ENCODE measurements around the gene PCBD2. TPM values are rescaled to one million over a fixed set of nuclear protein-coding genes. Genes with fewer than 3 reads are reported as not detected.

Gene PCBD2
- total and polyA plus RNA-seq, 7 donors: 4.2 to 10.8 (median 7.8) TPM

- H3K4me1 ChIP-seq: peaks cover 0 to 23% (median 16%) of the 10 kb centered on the region in 4 donors
- intact Hi-C loops (cut with DNase I): loop anchor here (1.0 kb wide), 2 partner anchors 28 to 31 kb away; partner anchors contain the start of gene PCBD2
Measured at GRCh38 chr5:134873987-134874830, 30.7 kb upstream of the PCBD2 start, which contains the start of gene TXNDC15. Gene TXNDC15 (plus strand): TSS chr5:134874371. CDS start chr5:134874428, 57 bp downstream.

DNA sequence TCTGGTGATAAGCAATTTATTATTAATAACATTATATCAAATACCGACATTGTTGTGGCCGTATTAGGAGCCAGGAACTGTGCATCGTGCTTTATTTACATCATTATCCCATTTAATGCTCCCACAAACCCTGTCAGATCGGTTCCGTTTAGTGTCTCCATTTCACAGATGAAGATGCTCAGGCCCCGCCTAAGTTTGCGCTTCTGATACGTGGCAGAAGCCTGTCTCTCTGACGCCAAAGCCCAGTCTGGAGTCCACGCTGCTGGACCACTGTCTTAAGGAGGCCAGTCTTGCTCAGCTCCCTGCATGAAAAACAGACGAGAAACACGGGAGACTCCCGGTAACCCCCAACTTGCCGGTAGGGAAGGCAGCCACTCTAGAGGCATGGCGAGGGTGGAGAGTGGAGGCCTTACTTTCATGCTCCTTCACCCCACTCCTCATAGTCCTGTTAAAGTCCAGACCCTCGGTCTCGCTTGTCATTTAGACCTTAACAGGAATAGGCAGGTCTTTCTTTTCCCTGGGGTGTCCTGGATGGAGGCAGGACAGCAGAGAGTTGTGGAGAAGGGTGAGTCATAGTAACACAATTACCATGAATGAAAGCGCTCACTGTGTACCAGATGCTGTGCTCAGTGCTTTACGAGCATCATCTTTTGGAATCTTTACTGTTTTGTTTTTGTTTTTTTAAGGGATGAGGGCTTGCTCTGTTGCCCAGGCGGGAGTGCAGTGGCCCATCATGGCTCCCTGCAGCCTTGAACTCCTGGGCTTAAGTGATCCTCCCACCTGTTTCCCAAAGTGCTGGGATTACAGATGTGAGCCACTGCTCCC is 29.9 kb upstream of the PCBD2 start:
- H3K4me1 ChIP-seq: peaks cover 0 to 23% (median 16%) of the 10 kb centered on the region in 4 donors
- intact Hi-C loops (cut with DNase I): loop anchor here (1.0 kb wide), 2 partner anchors 29 to 30 kb away; partner anchors contain the start of gene PCBD2
- TF ChIP-seq, protein P1, sequence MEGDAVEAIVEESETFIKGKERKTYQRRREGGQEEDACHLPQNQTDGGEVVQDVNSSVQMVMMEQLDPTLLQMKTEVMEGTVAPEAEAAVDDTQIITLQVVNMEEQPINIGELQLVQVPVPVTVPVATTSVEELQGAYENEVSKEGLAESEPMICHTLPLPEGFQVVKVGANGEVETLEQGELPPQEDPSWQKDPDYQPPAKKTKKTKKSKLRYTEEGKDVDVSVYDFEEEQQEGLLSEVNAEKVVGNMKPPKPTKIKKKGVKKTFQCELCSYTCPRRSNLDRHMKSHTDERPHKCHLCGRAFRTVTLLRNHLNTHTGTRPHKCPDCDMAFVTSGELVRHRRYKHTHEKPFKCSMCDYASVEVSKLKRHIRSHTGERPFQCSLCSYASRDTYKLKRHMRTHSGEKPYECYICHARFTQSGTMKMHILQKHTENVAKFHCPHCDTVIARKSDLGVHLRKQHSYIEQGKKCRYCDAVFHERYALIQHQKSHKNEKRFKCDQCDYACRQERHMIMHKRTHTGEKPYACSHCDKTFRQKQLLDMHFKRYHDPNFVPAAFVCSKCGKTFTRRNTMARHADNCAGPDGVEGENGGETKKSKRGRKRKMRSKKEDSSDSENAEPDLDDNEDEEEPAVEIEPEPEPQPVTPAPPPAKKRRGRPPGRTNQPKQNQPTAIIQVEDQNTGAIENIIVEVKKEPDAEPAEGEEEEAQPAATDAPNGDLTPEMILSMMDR (IDR thresholded peaks at IDR 0.05): no peak
- no peak for TF ChIP-seq EP300 (IDR thresholded peaks at IDR 0.05)
- peak in 3 of 4 donors; percentile 49 to 54 (median 52) for TF ChIP-seq POLR2AphosphoS5 (IDR thresholded peaks at IDR 0.05)
- no peak for TF ChIP-seq POLR2A (IDR thresholded peaks at IDR 0.05)
- H3K27ac ChIP-seq: peak overlapping the region; percentile 95 to 99 (median 96)
- 17 to 18% methylated on average over 20 of the region's 20 CpGs for WGBS, 2 donors
- H3K27me3 ChIP-seq: no peaks in the 10 kb centered on the region
- no peaks in the 10 kb centered on the region for H3K36me3 ChIP-seq
- H3K9me3 ChIP-seq: no peaks in the 10 kb centered on the region
- DNase-seq: peak; percentile 91
- H3K4me3 ChIP-seq: peak overlapping the region; percentile 57 to 88 (median 74)

More at GRCh38 chr5:134873987-134874830, 30.7 kb upstream of the PCBD2 start, which contains the start of gene TXNDC15:
- Histone ChIP-seq H3K27ac (peak within 1 kb of the TSS; percentile 95 to 99 (median 96)), H3K4me3 (peak within 1 kb of the TSS; percentile 57 to 88 (median 74)), H3K27me3 (no peaks in the 10 kb centered on the region), H3K36me3 (no peaks in the 10 kb centered on the region), H3K9me3 (no peaks in the 10 kb centered on the region)
- WGBS, 2 donors: 3 to 4% methylated on average over 79 of the region's 79 CpGs
- DNase-seq: peak; percentile 94
- peak; percentile 35 to 36 for TF ChIP-seq POLR2A (IDR thresholded peaks at IDR 0.05)
- TF ChIP-seq POLR2AphosphoS5 (IDR thresholded peaks at IDR 0.05): peak; percentile 56 to 89 (median 79)
- TF ChIP-seq, protein P1 (IDR thresholded peaks at IDR 0.05): no peak

DNA sequence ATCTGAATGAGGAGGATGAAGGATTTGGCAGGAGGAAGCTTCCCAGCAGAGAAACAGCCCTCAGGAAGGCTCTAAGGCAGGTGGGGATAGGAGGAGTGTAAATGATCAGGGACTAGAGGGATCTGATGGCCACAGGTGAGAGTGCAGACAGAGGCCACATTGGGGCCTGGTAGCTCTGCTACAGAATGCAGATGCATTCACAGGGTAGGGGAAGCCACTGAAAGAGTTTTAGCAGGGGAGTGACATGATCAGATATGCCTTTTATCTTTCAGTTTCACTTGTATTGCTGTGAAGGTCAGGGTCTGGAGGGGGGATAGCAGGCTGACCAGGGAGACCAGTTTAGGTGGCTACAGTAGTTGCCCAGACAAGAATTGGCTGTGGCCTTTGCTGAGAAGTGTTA is 27.8 kb upstream of the PCBD2 start:
- Histone ChIP-seq H3K36me3 (no peaks in the 10 kb centered on the region), H3K27ac (peak overlapping the region in 2 of 4 donors; percentile 3 to 6), H3K27me3 (no peaks in the 10 kb centered on the region), H3K4me3 (no peak overlapping the region), H3K4me1 (peaks cover 0 to 23% (median 16%) of the 10 kb centered on the region in 4 donors), H3K9me3 (no peaks in the 10 kb centered on the region)
- no peak for DNase-seq
- TF ChIP-seq POLR2A (IDR thresholded peaks at IDR 0.05) (no peak), POLR2AphosphoS5 (IDR thresholded peaks at IDR 0.05) (no peak), EP300 (IDR thresholded peaks at IDR 0.05) (no peak)
- TF ChIP-seq, protein P1 (IDR thresholded peaks at IDR 0.05): no peak
- intact Hi-C loops (cut with DNase I): no loop called here

- DNase-seq: no peak
- TF ChIP-seq EP300 (IDR thresholded peaks at IDR 0.05) (no peak), POLR2AphosphoS5 (IDR thresholded peaks at IDR 0.05) (no peak), POLR2A (IDR thresholded peaks at IDR 0.05) (no peak)
- TF ChIP-seq, protein P1 (IDR thresholded peaks at IDR 0.05): no peak
- Histone ChIP-seq H3K4me1 (peaks cover 0 to 22% (median 16%) of the 10 kb centered on the region in 4 donors), H3K27ac (no peak overlapping the region), H3K36me3 (no peaks in the 10 kb centered on the region), H3K9me3 (no peaks in the 10 kb centered on the region), H3K27me3 (no peaks in the 10 kb centered on the region), H3K4me3 (no peak overlapping the region)
- whole genome bisulfite sequencing, 2 donors: 26 to 79% methylated on average over 3 of the region's 3 CpGs
- intact Hi-C loops (cut with DNase I): no loop called here
Measured at GRCh38 chr5:134878403-134878802, 26.5 kb upstream of the PCBD2 start.

Measured in sigmoid colon (tissue), 7 donors.